WTC11 (cell line): ENCODE measurements around the gene EDN1.

Experiments used
- CTCF ChIP-seq: fragments of 200-600 bp; IDR thresholded peaks from 2 replicates; pipeline ENCODE4 v1.8.0; 2022; ENCODE audit warnings: antibody characterized with exemption
- ELF4 ChIP-seq: sonication (generic); formaldehyde crosslinking; IDR thresholded peaks from 2 replicates; pipeline ENCODE4 v1.8.1; 2022; ENCODE audit warnings: low read depth, mild to moderate bottlenecking, moderate library complexity, missing genetic modification reagents
- ESRRA ChIP-seq: sonication (generic); formaldehyde crosslinking; IDR thresholded peaks from 2 replicates; pipeline ENCODE4 v1.8.1; 2022; ENCODE audit warnings: mild to moderate bottlenecking, missing genetic modification reagents, borderline replicate concordance
- FOXK1 ChIP-seq: sonication (generic); formaldehyde crosslinking; IDR thresholded peaks from 2 replicates; pipeline ENCODE4 v1.8.0; 2022; ENCODE audit warnings: mild to moderate bottlenecking, moderate library complexity, missing genetic modification reagents
- GABPB1 ChIP-seq: sonication (generic); formaldehyde crosslinking; IDR thresholded peaks from 2 replicates; pipeline ENCODE4 v1.8.1; 2023; ENCODE audit warnings: mild to moderate bottlenecking, missing genetic modification reagents
- JUN ChIP-seq: sonication (generic); formaldehyde crosslinking; IDR thresholded peaks from 2 replicates; pipeline ENCODE4 v1.8.0; 2023; ENCODE audit warnings: mild to moderate bottlenecking, missing genetic modification reagents
- SOX15 ChIP-seq: fragments of 250-450 bp; sonication (Bioruptor Pico); IDR thresholded peaks from 2 replicates; pipeline ENCODE4 v1.9.0; 2021; ENCODE audit warnings: mild to moderate bottlenecking
- ZNF396 ChIP-seq: fragments of 250-450 bp; sonication (Bioruptor Pico); IDR thresholded peaks from 2 replicates; pipeline ENCODE4 v1.8.0; 2021; ENCODE audit warnings: mild to moderate bottlenecking, moderate library complexity, borderline replicate concordance
- TF ChIP-seq, protein P1 (sequence below): sonication (generic); formaldehyde crosslinking; IDR thresholded peaks from 2 replicates; pipeline ENCODE4 v1.8.1; 2022; ENCODE audit warnings: mild to moderate bottlenecking, missing genetic modification reagents, moderate library complexity, borderline replicate concordance
- TF ChIP-seq, protein P2 (sequence below): sonication (generic); formaldehyde crosslinking; IDR thresholded peaks from 2 replicates; pipeline ENCODE4 v1.8.1; 2022; ENCODE audit warnings: low read depth, mild to moderate bottlenecking, moderate library complexity, missing genetic modification reagents, borderline replicate concordance
- TF ChIP-seq, protein P3 (sequence below): fragments of 250-450 bp; sonication (Bioruptor Pico); IDR thresholded peaks from 2 replicates; pipeline ENCODE4 v1.8.0; 2021; ENCODE audit warnings: mild to moderate bottlenecking
- TF ChIP-seq, protein P4 (sequence below): sonication (generic); formaldehyde crosslinking; IDR thresholded peaks from 2 replicates; pipeline ENCODE4 v1.8.1; 2023; ENCODE audit warnings: mild to moderate bottlenecking, missing genetic modification reagents, borderline replicate concordance

DNA sequence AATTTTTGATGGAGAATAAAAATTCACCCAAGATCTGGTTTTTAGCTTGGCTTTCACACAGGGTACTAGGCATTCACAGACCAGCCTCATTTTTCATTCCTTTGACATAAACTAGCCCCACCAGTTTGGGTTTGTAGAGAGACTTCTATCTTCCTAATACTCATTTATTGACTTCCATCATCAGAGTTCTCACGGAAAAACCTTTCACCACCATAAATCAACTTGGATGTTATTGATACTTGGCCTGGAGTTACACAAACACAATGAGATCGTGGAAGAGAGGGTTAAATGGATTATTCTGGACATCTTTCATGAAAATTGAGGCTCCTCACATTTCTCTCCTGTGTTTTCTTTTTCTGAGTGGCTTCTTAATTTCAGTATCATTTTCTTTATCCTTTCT lies 26.8 kb upstream of the EDN1 start:
- TF ChIP-seq, protein P1, sequence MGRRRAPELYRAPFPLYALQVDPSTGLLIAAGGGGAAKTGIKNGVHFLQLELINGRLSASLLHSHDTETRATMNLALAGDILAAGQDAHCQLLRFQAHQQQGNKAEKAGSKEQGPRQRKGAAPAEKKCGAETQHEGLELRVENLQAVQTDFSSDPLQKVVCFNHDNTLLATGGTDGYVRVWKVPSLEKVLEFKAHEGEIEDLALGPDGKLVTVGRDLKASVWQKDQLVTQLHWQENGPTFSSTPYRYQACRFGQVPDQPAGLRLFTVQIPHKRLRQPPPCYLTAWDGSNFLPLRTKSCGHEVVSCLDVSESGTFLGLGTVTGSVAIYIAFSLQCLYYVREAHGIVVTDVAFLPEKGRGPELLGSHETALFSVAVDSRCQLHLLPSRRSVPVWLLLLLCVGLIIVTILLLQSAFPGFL (CRISPR knock-in tag) = no peak
- TF ChIP-seq, protein P2, sequence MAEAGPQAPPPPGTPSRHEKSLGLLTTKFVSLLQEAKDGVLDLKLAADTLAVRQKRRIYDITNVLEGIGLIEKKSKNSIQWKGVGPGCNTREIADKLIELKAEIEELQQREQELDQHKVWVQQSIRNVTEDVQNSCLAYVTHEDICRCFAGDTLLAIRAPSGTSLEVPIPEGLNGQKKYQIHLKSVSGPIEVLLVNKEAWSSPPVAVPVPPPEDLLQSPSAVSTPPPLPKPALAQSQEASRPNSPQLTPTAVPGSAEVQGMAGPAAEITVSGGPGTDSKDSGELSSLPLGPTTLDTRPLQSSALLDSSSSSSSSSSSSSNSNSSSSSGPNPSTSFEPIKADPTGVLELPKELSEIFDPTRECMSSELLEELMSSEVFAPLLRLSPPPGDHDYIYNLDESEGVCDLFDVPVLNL (CRISPR knock-in tag) = no peak
- TF ChIP-seq GABPB1 (CRISPR knock-in tag) (no peak), ELF4 (CRISPR knock-in tag) (no peak), CTCF (no peak), SOX15 (no peak), ESRRA (CRISPR knock-in tag) (no peak), FOXK1 (CRISPR knock-in tag) (no peak), ZNF396 (CRISPR knock-in tag) (no peak), JUN (CRISPR knock-in tag) (no peak)
- TF ChIP-seq, protein P3, sequence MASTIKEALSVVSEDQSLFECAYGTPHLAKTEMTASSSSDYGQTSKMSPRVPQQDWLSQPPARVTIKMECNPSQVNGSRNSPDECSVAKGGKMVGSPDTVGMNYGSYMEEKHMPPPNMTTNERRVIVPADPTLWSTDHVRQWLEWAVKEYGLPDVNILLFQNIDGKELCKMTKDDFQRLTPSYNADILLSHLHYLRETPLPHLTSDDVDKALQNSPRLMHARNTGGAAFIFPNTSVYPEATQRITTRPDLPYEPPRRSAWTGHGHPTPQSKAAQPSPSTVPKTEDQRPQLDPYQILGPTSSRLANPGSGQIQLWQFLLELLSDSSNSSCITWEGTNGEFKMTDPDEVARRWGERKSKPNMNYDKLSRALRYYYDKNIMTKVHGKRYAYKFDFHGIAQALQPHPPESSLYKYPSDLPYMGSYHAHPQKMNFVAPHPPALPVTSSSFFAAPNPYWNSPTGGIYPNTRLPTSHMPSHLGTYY (CRISPR knock-in tag) = no peak
- TF ChIP-seq, protein P4, sequence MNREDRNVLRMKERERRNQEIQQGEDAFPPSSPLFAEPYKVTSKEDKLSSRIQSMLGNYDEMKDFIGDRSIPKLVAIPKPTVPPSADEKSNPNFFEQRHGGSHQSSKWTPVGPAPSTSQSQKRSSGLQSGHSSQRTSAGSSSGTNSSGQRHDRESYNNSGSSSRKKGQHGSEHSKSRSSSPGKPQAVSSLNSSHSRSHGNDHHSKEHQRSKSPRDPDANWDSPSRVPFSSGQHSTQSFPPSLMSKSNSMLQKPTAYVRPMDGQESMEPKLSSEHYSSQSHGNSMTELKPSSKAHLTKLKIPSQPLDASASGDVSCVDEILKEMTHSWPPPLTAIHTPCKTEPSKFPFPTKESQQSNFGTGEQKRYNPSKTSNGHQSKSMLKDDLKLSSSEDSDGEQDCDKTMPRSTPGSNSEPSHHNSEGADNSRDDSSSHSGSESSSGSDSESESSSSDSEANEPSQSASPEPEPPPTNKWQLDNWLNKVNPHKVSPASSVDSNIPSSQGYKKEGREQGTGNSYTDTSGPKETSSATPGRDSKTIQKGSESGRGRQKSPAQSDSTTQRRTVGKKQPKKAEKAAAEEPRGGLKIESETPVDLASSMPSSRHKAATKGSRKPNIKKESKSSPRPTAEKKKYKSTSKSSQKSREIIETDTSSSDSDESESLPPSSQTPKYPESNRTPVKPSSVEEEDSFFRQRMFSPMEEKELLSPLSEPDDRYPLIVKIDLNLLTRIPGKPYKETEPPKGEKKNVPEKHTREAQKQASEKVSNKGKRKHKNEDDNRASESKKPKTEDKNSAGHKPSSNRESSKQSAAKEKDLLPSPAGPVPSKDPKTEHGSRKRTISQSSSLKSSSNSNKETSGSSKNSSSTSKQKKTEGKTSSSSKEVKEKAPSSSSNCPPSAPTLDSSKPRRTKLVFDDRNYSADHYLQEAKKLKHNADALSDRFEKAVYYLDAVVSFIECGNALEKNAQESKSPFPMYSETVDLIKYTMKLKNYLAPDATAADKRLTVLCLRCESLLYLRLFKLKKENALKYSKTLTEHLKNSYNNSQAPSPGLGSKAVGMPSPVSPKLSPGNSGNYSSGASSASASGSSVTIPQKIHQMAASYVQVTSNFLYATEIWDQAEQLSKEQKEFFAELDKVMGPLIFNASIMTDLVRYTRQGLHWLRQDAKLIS (CRISPR knock-in tag) = no peak
